ENCODE data around the gene GLRA3.

Gene GLRA3

DNA sequence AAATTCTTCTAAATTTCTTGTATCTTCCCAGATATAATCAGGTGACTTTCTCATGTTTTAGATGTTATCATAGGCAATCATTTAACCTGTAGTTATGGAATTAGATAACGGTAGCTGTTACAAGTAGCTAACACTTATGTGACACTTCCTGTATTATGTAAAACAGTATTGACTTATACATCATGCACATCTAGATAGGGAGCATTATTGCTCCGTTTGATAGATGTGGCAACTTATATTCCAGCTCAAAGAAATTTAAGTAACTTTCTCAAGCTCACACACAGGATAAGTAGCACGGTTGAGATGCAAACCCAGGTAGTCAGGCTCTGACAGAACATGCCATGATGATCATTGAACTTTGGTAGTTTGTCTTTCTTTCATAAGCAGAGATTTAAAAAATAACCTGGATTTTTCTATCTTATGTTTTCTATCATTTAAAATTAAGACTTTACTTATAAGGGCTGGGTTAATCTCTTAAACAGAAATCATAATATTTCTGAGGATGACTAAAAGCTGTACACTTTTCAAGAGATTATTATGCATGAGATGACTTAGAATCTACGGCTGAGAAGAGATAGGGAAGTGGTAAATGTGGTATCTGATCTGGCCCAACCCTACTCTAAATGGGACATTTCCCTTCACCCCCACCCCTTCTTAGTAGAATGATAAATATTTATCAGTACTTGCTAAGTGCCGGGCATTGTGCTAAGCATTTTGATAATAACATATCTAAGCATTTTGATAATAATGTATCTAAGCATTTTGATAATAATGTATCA, 237.6 kb downstream of the GLRA3 start:
- no peak for DNase-seq

DNA sequence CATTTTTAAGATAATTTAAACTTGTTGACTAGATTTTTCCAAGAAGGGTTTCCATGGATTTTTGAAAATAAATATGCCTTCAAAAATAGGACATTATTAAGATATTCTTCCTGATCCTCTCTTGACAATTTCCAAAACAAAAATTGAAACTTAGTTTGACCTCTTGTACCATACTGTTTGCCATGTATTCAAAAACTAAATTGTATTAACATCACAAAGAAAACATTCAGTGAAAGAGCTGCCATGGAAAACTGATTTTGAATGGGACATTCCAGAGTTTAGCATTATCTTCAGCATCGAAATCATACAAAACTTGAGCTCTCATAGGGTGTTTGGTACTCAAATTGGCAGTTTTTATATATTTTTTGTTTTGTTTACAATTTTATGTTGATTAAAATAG, 238.7 kb downstream of the GLRA3 start:
- no peak for DNase-seq
